ENCODE results near the gene FBRS. TPM values are rescaled to one million over a fixed set of nuclear protein-coding genes. Genes with fewer than 3 reads are reported as not detected.
A peak's percentile ranks its signal among the peaks of the same experiment; 100 is the strongest.

FBRS gene
- total and polyA plus RNA-seq, 2 of the 13 experiments (the other 11 are each of a cell fraction or from before 2014, with no cell fraction given) = 13.7 to 16.2 TPM

- peak; percentile 23; the same call in 1 of the 2 replicates for TF ChIP-seq YEATS4 (CRISPR knock-in tag; IDR thresholded peaks at IDR 0.05; ENCODE audit: borderline replicate concordance)
- TF ChIP-seq RAD51 (IDR thresholded peaks at IDR 0.05; ENCODE audit: borderline replicate concordance) = no peak
- TF ChIP-seq, protein P1, sequence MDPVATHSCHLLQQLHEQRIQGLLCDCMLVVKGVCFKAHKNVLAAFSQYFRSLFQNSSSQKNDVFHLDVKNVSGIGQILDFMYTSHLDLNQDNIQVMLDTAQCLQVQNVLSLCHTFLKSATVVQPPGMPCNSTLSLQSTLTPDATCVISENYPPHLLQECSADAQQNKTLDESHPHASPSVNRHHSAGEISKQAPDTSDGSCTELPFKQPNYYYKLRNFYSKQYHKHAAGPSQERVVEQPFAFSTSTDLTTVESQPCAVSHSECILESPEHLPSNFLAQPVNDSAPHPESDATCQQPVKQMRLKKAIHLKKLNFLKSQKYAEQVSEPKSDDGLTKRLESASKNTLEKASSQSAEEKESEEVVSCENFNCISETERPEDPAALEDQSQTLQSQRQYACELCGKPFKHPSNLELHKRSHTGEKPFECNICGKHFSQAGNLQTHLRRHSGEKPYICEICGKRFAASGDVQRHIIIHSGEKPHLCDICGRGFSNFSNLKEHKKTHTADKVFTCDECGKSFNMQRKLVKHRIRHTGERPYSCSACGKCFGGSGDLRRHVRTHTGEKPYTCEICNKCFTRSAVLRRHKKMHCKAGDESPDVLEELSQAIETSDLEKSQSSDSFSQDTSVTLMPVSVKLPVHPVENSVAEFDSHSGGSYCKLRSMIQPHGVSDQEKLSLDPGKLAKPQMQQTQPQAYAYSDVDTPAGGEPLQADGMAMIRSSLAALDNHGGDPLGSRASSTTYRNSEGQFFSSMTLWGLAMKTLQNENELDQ (CRISPR knock-in tag; IDR thresholded peaks at IDR 0.05; ENCODE audit: borderline replicate concordance) = no peak
- TF ChIP-seq ZNF280B (CRISPR knock-in tag; IDR thresholded peaks at IDR 0.05; ENCODE audit: borderline replicate concordance) = no peak
- TF ChIP-seq ZNF317 (CRISPR knock-in tag; IDR thresholded peaks at IDR 0.05) = no peak
- TF ChIP-seq BCL6 (CRISPR knock-in tag; IDR thresholded peaks at IDR 0.05) = no peak
- peak; percentile 79 for TF ChIP-seq YY1 (IDR thresholded peaks at IDR 0.05; ENCODE audit: insufficient read depth, insufficient replicate concordance, low read depth, low read length)
- TF ChIP-seq ZNF503 (CRISPR knock-in tag; IDR thresholded peaks at IDR 0.05) = peak; percentile 45; the same call in 1 of the 2 replicates
- TF ChIP-seq ZNF180 (CRISPR knock-in tag; IDR thresholded peaks at IDR 0.05; ENCODE audit: borderline replicate concordance, low read depth) = peak; percentile 60; the same call in 1 of the 2 replicates
- TF ChIP-seq ZGPAT (CRISPR knock-in tag; IDR thresholded peaks at IDR 0.05) = peak; percentile 70; the same call in 1 of the 2 replicates
- no peak for TF ChIP-seq NFE2 (CRISPR knock-in tag; IDR thresholded peaks at IDR 0.05)
- no peak for TF ChIP-seq SP4 (CRISPR knock-in tag; IDR thresholded peaks at IDR 0.05)
- TF ChIP-seq IKZF1 (IDR thresholded peaks at IDR 0.05) = no peak
- TF ChIP-seq KDM5A (IDR thresholded peaks at IDR 0.05; ENCODE audit: borderline replicate concordance, low read length) = 0 out of 2 replicates have a peak, but pooled peaks have one; percentile 44
Observed at GRCh38 chr16:30651124-30652004, 6.9 kb upstream of the FBRS start (continued).
